SK-N-SH (cell line): ENCODE measurements around the gene KCNT1. TPM values are rescaled to one million over a fixed set of nuclear protein-coding genes. Genes with fewer than 3 reads are reported as not detected.

Source experiments
- CTCF ChIA-PET: fragments of 300-600, 350-600 bp; formaldehyde crosslinking; extraction: SDS; loops from one replicate; lab custom pipeline; 2021; lab: Yijun Ruan, JAX
- POLR2A ChIA-PET: fragments of 350-600 bp; sonication (Branson Sonifier 250); formaldehyde crosslinking; extraction: SDS; loops from one replicate; lab custom pipeline; 2020; ENCODE audit warnings: antibody characterized with exemption, inconsistent platforms; lab: Yijun Ruan, JAX
- DNase-seq: peaks from one replicate; pipeline ENCODE4 v3.0.0; 2012
- H2AFZ ChIP-seq: fragments of 200-600 bp; sonication (generic); 2 replicates; pipeline ENCODE4 v1.8.1; 2016; ENCODE audit warnings: antibody characterized with exemption, mild to moderate bottlenecking, low read depth
- H3F3A ChIP-seq: fragments of 200-600 bp; sonication (generic); replicated peaks from 2 replicates; pipeline ENCODE3; 2016; ENCODE audit warnings: antibody characterized with exemption, mild to moderate bottlenecking; ENCODE audit not compliant: insufficient read depth
- H3K27ac ChIP-seq, 2 experiments: fragments of 200-500 bp in 1 of 2; fragments of 200-600 bp in 1 of 2; sonication (Bioruptor generic) in 1 of 2; sonication (generic), shearing (Covaris generic) in 1 of 2; 2 replicates each; pipeline versions ENCODE4 v1.5.1 to v1.6.1; 2014 to 2016; ENCODE audit warnings: low read depth in 2 of 2, inconsistent platforms in 1 of 2, low read length in 1 of 2, mild to moderate bottlenecking in 1 of 2, mixed read lengths in 1 of 2
- H3K27me3 ChIP-seq: fragments of 200-600 bp; sonication (generic), shearing (Covaris generic); 2 replicates; pipeline ENCODE4 v1.6.1; 2016; ENCODE audit warnings: mixed run types; ENCODE audit not compliant: insufficient read depth
- H3K36me3 ChIP-seq, 2 experiments: fragments of 200-500 bp in 1 of 2; fragments of 200-600 bp in 1 of 2; sonication (Bioruptor generic) in 1 of 2; sonication (generic) in 1 of 2; replicated peaks in 1 of 2; 2 replicates each; pipeline versions ENCODE3 to v1.5.1; 2014 to 2016; ENCODE audit warnings: low read length in 1 of 2, mild to moderate bottlenecking in 1 of 2; ENCODE audit not compliant: insufficient read depth in 2 of 2, control insufficient read depth in 1 of 2
- H3K4me1 ChIP-seq, 2 experiments: fragments of 200-500 bp in 1 of 2; fragments of 200-600 bp in 1 of 2; sonication (Bioruptor generic) in 1 of 2; sonication (generic), shearing (Covaris generic) in 1 of 2; 2 replicates each; pipeline versions ENCODE4 v1.5.1 to v1.6.1; 2014 to 2016; ENCODE audit warnings: low read depth in 1 of 2, low read length in 1 of 2, mixed run types in 1 of 2; ENCODE audit not compliant: insufficient read depth in 2 of 2, control insufficient read depth in 1 of 2
- H3K4me2 ChIP-seq: fragments of 200-600 bp; sonication (generic), shearing (Covaris generic); 2 replicates; pipeline ENCODE4 v1.6.1; 2017; ENCODE audit warnings: mixed run types
- H3K4me3 ChIP-seq, 2 experiments: fragments of 200-500 bp in 1 of 2; fragments of 200-600 bp in 1 of 2; sonication (Bioruptor generic) in 1 of 2; sonication (generic), shearing (Covaris generic) in 1 of 2; 2 replicates each; pipeline versions ENCODE4 v1.5.1 to v1.8.1; 2014 to 2016; ENCODE audit warnings: low read depth in 2 of 2, inconsistent platforms in 1 of 2, low read length in 1 of 2, mild to moderate bottlenecking in 1 of 2, mixed read lengths in 1 of 2, moderate library complexity in 1 of 2
- H3K79me2 ChIP-seq: fragments of 200-600 bp; sonication (generic); 2 replicates; pipeline ENCODE4 v1.8.1; 2017; ENCODE audit warnings: mild to moderate bottlenecking; ENCODE audit not compliant: insufficient read depth
- H3K9ac ChIP-seq: fragments of 200-600 bp; sonication (generic); 2 replicates; pipeline ENCODE4 v1.6.1; 2017; ENCODE audit warnings: mixed run types
- H3K9me2 ChIP-seq: fragments of 200-600 bp; sonication (generic); 2 replicates; pipeline ENCODE4 v1.6.1; 2017; ENCODE audit warnings: mixed run types
- H3K9me3 ChIP-seq: fragments of 200-600 bp; sonication (generic); 2 replicates; pipeline ENCODE4 v1.6.1; 2017; ENCODE audit warnings: mixed run types, mild to moderate bottlenecking, moderate library complexity
- H4K20me1 ChIP-seq: fragments of 200-600 bp; sonication (generic); 2 replicates; pipeline ENCODE4 v1.6.1; 2017; ENCODE audit warnings: mild to moderate bottlenecking, mixed run types; ENCODE audit not compliant: insufficient read depth
- ELF1 ChIP-seq: IDR thresholded peaks from 2 replicates; pipeline ENCODE4 v1.4.0; 2012
- EP300 ChIP-seq, 2 experiments: IDR thresholded peaks; 2 replicates each; pipeline versions ENCODE4 v1.4.0 to v1.6.1; 2012; ENCODE audit warnings: borderline replicate concordance in 1 of 2, low read depth in 1 of 2, low read length in 1 of 2
- FOXM1 ChIP-seq: IDR thresholded peaks from 2 replicates; pipeline ENCODE4 v1.4.0; 2012; ENCODE audit warnings: low read depth, mild to moderate bottlenecking
- GATA2 ChIP-seq: sonication (generic); formaldehyde crosslinking; IDR thresholded peaks from 2 replicates; pipeline ENCODE4 v1.5.0; 2020; ENCODE audit warnings: mild to moderate bottlenecking, missing genetic modification reagents
- IRF3 ChIP-seq: fragments of 150-350 bp; IDR thresholded peaks from 2 replicates; pipeline ENCODE4 v1.6.1; 2016; ENCODE audit warnings: mild to moderate bottlenecking, low read depth, low read length
- MAX ChIP-seq: IDR thresholded peaks from 2 replicates; pipeline ENCODE4 v1.4.0; 2012; ENCODE audit warnings: low read depth
- NFIC ChIP-seq: IDR thresholded peaks from 2 replicates; pipeline ENCODE4 v1.4.0; 2012; ENCODE audit warnings: borderline replicate concordance
- NRF1 ChIP-seq: IDR thresholded peaks from 2 replicates; pipeline ENCODE4 v1.6.1; 2012; ENCODE audit warnings: low read depth, mild to moderate bottlenecking, low read length
- PBX3 ChIP-seq: IDR thresholded peaks from 2 replicates; pipeline ENCODE4; 2012
- POLR2AphosphoS5 ChIP-seq: IDR thresholded peaks from 2 replicates; pipeline ENCODE4 v1.6.1; 2012; ENCODE audit warnings: low read depth, low read length
- RCOR1 ChIP-seq: fragments of 150-350 bp; IDR thresholded peaks from 2 replicates; pipeline ENCODE4 v1.6.1; 2017; ENCODE audit warnings: antibody characterized with exemption, low read length
- RFX5 ChIP-seq: IDR thresholded peaks from 2 replicates; pipeline ENCODE4 v1.6.1; 2012; ENCODE audit warnings: mild to moderate bottlenecking, improper control_type of control experiment, low read length
- RXRA ChIP-seq: IDR thresholded peaks from 2 replicates; pipeline ENCODE4 v1.4.0; 2012; ENCODE audit warnings: low read depth, mild to moderate bottlenecking, borderline replicate concordance
- SIN3A ChIP-seq: IDR thresholded peaks from 2 replicates; pipeline ENCODE4 v1.6.1; 2012; ENCODE audit warnings: low read depth, mild to moderate bottlenecking, low read length, moderate library complexity, borderline replicate concordance
- YY1 ChIP-seq: IDR thresholded peaks from 2 replicates; pipeline ENCODE4 v1.4.0; 2012; ENCODE audit warnings: low read depth, mild to moderate bottlenecking
- WGBS: methylation state at CpG from one replicate; pipeline ENCODE4 v1.1.6; 2017; ENCODE audit warnings: low lambda C conversion rate; 5-methylcytosine and 5-hydroxymethylcytosine counted together
- polyA plus RNA-seq, 3 experiments: library from polyadenylated mRNA; depleted of rRNA; stranded (reverse); fragments of >200 nt; gene quantifications; 2 replicates each; pipeline ENCODE4 v1.2.3, GENCODE V29; 2012
- TF ChIP-seq, protein P1 (sequence below): fragments of 200-600 bp; sonication (generic); IDR thresholded peaks from 2 replicates; pipeline ENCODE4 v1.6.1; 2017; ENCODE audit warnings: antibody characterized with exemption, mild to moderate bottlenecking, moderate library complexity

The KCNT1 gene
- polyA plus RNA-seq, 1 of the 3 experiments (the other 2 are of a cell fraction), result 0.08 TPM

DNA sequence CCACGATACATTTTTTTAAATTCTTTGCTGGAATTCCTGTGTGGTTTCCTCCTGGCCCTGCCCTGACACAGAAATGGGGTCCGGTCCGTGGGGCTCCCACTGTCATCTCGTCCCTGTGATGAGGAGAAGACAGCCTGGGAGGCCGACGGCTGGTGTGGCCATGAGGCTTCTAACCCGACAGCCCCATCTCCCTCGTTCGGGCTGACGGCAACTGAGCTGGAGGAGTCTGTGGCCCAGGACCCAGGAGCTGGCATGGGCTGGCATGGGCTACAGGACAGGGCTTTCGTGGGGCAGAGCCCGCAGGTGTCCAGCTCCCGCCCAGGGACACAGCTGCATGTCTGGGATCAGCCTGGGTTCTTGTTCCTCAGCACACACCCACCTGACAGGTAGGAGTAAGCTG lies 25.1 kb upstream of the KCNT1 start:
- no peak overlapping the region for H2AFZ ChIP-seq
- no peak overlapping the region for H3K4me3 ChIP-seq
- TF ChIP-seq GATA2 (CRISPR knock-in tag) (no peak), EP300 (IDR thresholded peaks at IDR 0.05; ENCODE audit: borderline replicate concordance in 1 of 2, low read depth in 1 of 2, low read length in 1 of 2) (no peak), NRF1 (no peak), SIN3A (no peak), RCOR1 (no peak), POLR2AphosphoS5 (no peak), FOXM1 (no peak), YY1 (no peak), PBX3 (no peak), ELF1 (no peak), RXRA (no peak), RFX5 (no peak), MAX (no peak), NFIC (no peak), IRF3 (no peak)
- TF ChIP-seq, protein P1, sequence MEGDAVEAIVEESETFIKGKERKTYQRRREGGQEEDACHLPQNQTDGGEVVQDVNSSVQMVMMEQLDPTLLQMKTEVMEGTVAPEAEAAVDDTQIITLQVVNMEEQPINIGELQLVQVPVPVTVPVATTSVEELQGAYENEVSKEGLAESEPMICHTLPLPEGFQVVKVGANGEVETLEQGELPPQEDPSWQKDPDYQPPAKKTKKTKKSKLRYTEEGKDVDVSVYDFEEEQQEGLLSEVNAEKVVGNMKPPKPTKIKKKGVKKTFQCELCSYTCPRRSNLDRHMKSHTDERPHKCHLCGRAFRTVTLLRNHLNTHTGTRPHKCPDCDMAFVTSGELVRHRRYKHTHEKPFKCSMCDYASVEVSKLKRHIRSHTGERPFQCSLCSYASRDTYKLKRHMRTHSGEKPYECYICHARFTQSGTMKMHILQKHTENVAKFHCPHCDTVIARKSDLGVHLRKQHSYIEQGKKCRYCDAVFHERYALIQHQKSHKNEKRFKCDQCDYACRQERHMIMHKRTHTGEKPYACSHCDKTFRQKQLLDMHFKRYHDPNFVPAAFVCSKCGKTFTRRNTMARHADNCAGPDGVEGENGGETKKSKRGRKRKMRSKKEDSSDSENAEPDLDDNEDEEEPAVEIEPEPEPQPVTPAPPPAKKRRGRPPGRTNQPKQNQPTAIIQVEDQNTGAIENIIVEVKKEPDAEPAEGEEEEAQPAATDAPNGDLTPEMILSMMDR, result no peak
- CTCF ChIA-PET, result interaction anchor here (0.7 to 0.8 kb wide), 2 partner anchors 25 to 37 kb away, joined by 3 read pairs; partner anchors contain the start of gene KCNT1
- no peaks in the 10 kb centered on the region for H3K4me1 ChIP-seq
- H3F3A ChIP-seq, result no peaks in the 10 kb centered on the region
- no peaks in the 10 kb centered on the region for H3K27me3 ChIP-seq
- no peaks in the 10 kb centered on the region for H3K36me3 ChIP-seq
- no peaks in the 10 kb centered on the region for H3K9me2 ChIP-seq
- POLR2A ChIA-PET, result no interaction called here
- no peaks in the 10 kb centered on the region for H3K9me3 ChIP-seq
- no peak for DNase-seq
- WGBS, result 44% methylated on average over 4 of the region's 13 CpGs
- no peaks in the 10 kb centered on the region for H4K20me1 ChIP-seq
- H3K27ac ChIP-seq, result no peak overlapping the region
- no peak overlapping the region for H3K9ac ChIP-seq
- H3K4me2 ChIP-seq, result no peak overlapping the region
- H3K79me2 ChIP-seq, result no peaks in the 10 kb centered on the region
